HG02981 (cell line): ENCODE results near the gene AKAP5.
"Not testable (repeated sequence)": the region's sequence is repeated elsewhere in the genome, so short reads cannot be mapped to it uniquely, and the experiment has no call there.

Experiments
- ATAC-seq: cut with Tn5 transposase; IDR thresholded peaks from one replicate; pipeline ENCODE4 v1.9.1; 2021; ENCODE audit warnings: mild to moderate bottlenecking, moderate library complexity; ENCODE audit not compliant: unreplicated experiment

Gene AKAP5

GRCh38 chr14:64502456-64502855 is 37.2 kb downstream of the AKAP5 start:
- no peak for ATAC-seq

GRCh38 chr14:64502887-64503433 is 37.7 kb downstream of the AKAP5 start:
- ATAC-seq, result no peak

DNA sequence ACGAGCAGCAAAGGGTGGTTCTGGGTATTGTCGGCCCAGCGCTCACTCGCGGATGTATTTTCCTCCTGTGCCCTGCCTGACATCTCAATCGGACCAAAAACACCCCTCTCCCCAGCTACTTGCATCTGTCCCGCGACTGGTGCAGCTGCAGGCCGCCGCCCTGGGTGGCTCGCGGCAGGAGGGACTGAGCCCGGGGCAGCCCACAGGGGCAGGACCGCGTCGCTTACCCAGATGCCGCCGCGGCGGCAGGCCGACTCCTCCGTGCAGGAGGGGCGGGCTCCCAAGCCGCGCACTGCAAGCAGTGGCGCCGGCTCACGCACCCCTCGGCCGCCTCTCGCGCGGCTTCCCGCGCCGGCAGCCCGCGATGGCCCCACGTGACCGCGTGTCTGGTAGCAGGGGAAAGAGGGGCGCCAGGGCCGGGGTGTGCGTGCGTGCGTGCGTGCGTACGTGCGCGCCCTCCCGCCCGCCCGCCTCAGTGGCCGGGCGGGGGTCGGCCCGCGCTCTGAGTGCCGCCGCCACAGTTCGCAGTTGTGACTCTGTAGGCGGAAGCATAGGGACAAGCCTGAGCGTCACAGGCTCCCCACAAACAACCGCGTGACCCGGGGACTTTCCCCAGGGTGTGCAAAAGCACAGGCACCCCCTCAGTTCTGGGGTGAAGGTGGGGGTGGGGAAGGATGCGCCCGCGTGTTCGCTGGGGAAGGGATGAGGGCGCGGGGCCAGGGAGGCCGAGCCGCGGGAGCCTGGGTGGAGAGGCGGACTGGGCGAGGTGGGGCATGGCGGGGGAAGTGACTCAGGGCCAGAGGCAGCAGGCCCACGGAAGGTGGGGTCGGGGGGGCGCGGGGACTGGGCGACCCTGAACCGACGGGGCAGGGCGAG is 38.4 kb downstream of the AKAP5 start, which contains the start of gene ZBTB25:
TSS of gene ZBTB25 (minus strand) at position 405 of the 876 bp plus-strand sequence. CDS start 13,305 bp downstream, outside the sequence.
- peak; percentile 53 for ATAC-seq

DNA sequence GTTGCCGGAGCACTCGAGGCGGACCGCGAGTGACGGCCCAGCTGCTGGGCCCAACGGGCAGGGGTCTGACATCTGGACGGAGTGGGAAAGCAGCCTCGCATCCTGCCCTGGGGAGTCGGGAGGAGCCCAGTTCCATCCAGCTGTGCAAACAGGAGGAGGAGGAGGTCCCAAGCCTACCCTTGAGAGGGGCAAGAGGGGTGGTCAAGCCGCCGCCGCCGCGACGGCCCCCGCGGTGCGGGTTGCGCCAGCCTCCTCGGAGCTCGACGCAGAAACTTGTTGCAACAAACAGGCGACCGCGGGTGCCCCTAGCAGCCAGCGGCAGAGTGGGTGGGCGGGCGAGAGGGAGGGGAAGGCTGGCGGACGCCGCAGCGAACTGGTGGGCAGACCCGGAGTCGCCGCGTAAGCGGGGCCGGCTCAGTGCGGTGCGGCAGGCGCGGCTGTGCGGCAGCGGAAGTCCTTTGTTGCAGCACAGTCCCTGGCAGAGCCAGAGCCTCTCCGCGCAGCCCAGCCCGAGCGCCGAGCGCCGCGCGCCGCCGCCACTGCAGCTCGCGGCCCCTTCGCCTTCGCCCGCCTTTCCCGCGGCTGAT is 39.1 kb downstream of the AKAP5 start, which contains the start of gene ZBTB1:
TSS of gene ZBTB1 (plus strand) at position 461 of the 587 bp plus-strand sequence. CDS start 16,735 bp downstream, outside the sequence.
- peak; percentile 18 for ATAC-seq

DNA sequence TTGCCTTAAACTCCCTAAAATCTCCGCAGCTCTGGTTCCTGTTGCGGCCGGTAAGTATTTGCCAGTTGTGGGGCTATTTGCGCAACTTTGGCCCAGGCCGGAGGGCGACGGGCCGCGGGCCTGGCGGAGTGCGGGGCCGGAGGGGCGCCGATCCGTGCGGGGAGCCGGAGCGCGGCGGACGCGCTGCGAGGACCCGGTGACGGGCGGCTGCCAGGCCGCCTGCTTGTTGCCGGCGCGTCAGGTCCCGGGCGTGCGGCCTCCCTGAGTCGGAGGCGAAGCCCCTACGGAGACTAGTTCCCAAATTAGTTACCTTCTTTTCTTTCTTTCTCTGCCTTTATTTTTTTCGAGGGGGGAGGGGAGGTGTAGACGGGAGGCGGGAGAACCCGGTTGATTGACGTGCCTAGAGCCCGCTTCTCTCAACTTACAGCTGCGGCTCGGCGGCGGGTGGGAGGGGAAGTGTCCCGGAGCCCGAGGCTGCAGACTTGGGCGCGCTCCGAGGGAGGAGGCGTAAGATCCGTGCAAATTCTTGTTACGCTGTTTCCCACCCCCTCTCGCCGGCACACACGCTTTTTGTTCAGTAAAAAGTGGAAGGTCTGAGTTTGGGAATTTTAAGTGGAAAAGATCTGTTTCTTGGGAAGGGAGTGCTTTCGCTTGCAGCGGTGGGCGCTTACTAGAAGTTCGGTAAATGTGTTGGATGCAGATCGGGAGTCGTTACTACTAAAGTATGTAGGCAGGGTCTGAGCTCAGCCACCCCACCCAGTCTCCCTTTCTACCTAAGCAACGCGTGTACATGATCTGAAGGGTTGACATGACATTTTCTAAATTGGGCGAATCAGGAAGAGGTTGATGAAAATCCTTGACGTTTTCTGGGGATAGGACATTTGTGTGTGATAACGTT is 39.8 kb downstream of the AKAP5 start:
- ATAC-seq, result peak; percentile 21

GRCh38 chr14:64506721-64507120 is 41.4 kb downstream of the AKAP5 start:
- no peak for ATAC-seq

GRCh38 chr14:64507376-64508156 is 42.3 kb downstream of the AKAP5 start:
- ATAC-seq, result no peak

- no peak for ATAC-seq
Measured at GRCh38 chr14:64508215-64508776, 43.0 kb downstream of the AKAP5 start.

DNA sequence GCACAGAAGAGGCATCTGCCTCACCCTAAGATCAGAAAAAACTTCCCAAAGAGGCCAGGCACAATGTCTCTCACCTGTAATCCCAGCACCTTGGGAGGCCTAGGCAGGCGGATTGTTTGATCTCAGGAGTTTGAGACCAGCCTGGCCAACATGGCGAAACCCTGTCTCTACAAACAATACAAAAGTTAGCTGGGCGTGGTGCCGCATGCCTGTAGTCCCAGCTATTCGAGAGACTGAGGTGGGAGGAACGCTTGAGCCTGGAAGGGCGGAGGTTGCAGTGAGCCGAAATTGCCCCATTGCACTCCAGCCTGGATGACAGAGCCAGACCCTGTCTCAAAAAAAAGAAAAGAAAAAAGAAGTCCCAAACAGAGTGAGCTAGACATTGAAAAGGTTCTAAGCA is 43.7 kb downstream of the AKAP5 start:
- no peak for ATAC-seq

DNA sequence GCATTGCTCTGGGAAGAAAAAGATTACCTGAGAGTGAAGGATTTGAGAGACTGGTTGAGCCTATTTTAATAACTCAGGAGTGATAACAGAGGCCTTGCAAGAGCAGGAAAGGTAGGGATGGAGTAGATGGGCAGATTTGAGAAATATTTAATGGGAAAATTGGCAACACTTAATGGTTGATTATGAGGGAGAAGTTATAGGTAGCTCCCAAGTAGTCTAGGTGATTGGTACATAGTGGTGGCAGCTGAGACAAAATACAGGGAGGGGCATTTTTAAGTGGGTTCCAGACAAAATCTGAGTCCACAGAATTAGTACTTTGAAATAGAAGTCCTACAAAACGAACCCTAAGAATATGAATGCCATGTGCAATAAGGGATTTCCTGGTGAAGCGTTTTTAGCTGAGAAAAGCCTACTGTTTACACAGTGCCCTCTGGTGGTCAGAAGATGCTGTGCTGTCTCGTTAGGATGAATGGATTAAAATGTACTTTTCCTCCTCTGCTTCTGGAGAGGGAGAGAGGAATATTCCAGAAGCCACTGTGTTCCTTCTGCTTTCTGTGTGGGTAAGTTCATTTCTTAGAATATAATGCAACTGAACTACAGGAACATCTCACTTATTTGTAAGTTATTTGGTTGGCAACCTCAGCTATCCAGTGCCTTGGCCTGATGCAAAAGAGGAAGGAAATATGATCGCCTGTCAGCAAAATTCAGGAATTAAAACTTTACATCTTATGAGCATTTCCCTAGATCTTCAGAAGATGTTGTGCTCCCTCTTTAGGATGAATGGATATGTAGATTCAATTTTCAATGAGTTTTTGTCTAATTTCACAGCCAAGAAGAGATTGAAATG is 45.7 kb downstream of the AKAP5 start:
- no peak for ATAC-seq

- ATAC-seq, result no peak
Measured at GRCh38 chr14:64513271-64513670, 48.0 kb downstream of the AKAP5 start.

DNA sequence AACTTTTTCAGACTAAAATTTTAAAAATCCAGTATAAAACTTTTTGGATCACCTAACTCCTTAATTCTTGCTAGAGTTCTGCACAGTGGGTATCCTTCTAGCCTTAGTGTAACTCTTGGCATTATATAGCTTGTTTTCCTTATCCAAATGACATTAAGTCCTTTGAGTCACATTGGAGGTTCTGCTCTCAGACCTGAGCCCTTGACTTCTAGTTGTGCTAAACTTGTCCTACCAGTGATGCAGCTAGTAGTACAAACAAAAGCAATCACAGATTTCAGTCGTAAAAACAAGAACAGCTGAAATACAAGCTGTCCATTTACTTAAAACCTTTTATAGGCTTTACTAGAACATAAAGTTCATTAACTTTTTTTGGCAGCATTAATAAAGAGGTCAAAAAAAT is 49.8 kb downstream of the AKAP5 start:
- no peak for ATAC-seq

- ATAC-seq, result no peak
Measured at GRCh38 chr14:64516969-64517368, 51.7 kb downstream of the AKAP5 start.

- ATAC-seq, result not testable (repeated sequence)
Measured at GRCh38 chr14:64517667-64518066, 52.4 kb downstream of the AKAP5 start.

- ATAC-seq, result no peak
Measured at GRCh38 chr14:64518229-64518628, 52.9 kb downstream of the AKAP5 start.

DNA sequence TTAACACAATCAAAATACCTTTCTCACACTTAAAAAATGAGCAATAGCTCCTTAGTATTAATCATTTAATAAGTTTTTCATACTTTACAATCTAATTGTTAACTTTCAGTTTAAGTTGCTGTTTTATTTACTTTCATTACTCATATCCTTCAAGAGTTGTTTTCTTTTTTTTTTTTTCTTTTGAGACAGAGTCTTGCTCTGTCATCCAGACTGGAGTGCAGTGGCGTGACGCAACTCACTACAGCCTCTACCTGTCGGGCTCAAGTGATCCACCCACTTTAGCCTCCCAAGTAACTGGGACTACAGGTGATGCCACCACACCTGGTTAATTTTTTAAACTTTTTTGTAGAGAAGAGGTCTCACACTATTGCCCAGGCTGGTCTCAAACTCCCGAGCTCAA is 55.4 kb downstream of the AKAP5 start:
- no peak for ATAC-seq

DNA sequence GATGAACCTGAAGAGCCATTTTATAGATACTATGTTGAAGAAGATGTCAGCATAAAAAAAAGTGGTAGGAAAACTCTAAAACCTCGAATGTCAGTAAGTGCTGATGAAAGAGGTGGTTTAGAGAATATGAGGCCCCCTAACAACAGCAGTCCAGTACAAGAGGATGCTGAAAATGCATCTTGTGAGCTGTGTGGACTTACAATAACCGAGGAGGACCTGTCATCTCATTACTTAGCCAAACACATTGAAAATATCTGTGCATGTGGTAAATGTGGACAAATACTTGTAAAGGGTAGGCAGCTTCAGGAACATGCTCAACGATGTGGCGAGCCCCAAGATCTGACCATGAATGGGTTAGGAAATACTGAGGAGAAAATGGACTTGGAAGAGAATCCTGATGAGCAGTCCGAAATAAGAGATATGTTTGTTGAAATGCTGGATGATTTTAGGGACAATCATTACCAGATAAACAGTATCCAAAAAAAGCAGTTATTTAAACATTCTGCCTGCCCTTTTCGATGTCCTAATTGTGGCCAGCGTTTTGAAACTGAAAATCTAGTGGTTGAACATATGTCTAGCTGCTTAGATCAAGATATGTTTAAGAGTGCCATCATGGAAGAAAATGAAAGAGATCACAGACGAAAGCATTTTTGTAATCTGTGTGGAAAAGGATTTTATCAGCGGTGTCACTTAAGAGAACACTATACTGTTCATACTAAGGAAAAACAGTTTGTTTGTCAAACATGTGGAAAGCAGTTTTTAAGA is 57.5 kb downstream of the AKAP5 start:
- ATAC-seq, result no peak
